WTC11 (cell line): ENCODE measurements around the gene FOLR1. TPM values are rescaled to one million over a fixed set of nuclear protein-coding genes. Genes with fewer than 3 reads are reported as not detected.
A peak's percentile ranks its signal among the peaks of the same experiment; 100 is the strongest.

Source experiments
- CBFB ChIP-seq: sonication (generic); formaldehyde crosslinking; IDR thresholded peaks from 2 replicates; pipeline ENCODE4 v1.8.1; 2022; ENCODE audit warnings: mild to moderate bottlenecking, low read depth, missing genetic modification reagents
- CREB1 ChIP-seq: sonication (generic); formaldehyde crosslinking; IDR thresholded peaks from 2 replicates; pipeline ENCODE4 v1.8.0; 2023; ENCODE audit warnings: mild to moderate bottlenecking, missing genetic modification reagents
- CREM ChIP-seq: sonication (generic); formaldehyde crosslinking; IDR thresholded peaks from 2 replicates; pipeline ENCODE4 v1.8.1; 2022; ENCODE audit warnings: mild to moderate bottlenecking, missing genetic modification reagents, moderate library complexity
- ESRRA ChIP-seq: sonication (generic); formaldehyde crosslinking; IDR thresholded peaks from 2 replicates; pipeline ENCODE4 v1.8.1; 2022; ENCODE audit warnings: mild to moderate bottlenecking, missing genetic modification reagents, borderline replicate concordance
- ETV6 ChIP-seq: sonication (generic); formaldehyde crosslinking; IDR thresholded peaks from 2 replicates; pipeline ENCODE4 v1.8.1; 2022; ENCODE audit warnings: mild to moderate bottlenecking, missing genetic modification reagents
- FOXP1 ChIP-seq: sonication (generic); formaldehyde crosslinking; IDR thresholded peaks from 2 replicates; pipeline ENCODE4 v1.8.0; 2022; ENCODE audit warnings: missing genetic modification reagents, mild to moderate bottlenecking, moderate library complexity, borderline replicate concordance
- HMGA2 ChIP-seq: fragments of 250-450 bp; sonication (Bioruptor Pico); IDR thresholded peaks from 2 replicates; pipeline ENCODE4 v1.4.0; 2021; ENCODE audit warnings: mild to moderate bottlenecking, moderate library complexity
- KAT7 ChIP-seq: sonication (generic); formaldehyde crosslinking; IDR thresholded peaks from 2 replicates; pipeline ENCODE4 v1.8.1; 2023; ENCODE audit warnings: missing genetic modification reagents, mild to moderate bottlenecking, borderline replicate concordance
- NR1H2 ChIP-seq: sonication (generic); formaldehyde crosslinking; IDR thresholded peaks from 2 replicates; pipeline ENCODE4 v1.9.0; 2021; ENCODE audit warnings: mild to moderate bottlenecking, moderate library complexity, missing genetic modification reagents
- PRRX2 ChIP-seq: fragments of 250-450 bp; sonication (Bioruptor Pico); IDR thresholded peaks from 2 replicates; pipeline ENCODE4 v1.8.0; 2021; ENCODE audit warnings: mild to moderate bottlenecking
- RELA ChIP-seq: sonication (generic); formaldehyde crosslinking; IDR thresholded peaks from 2 replicates; pipeline ENCODE4 v1.8.1; 2022; ENCODE audit warnings: missing genetic modification reagents, mild to moderate bottlenecking, borderline replicate concordance
- SOX15 ChIP-seq: fragments of 250-450 bp; sonication (Bioruptor Pico); IDR thresholded peaks from 2 replicates; pipeline ENCODE4 v1.9.0; 2021; ENCODE audit warnings: mild to moderate bottlenecking
- ZNF423 ChIP-seq: fragments of 250-450 bp; sonication (Bioruptor Pico); IDR thresholded peaks from 2 replicates; pipeline ENCODE4 v2.1.2; 2022; ENCODE audit warnings: mild to moderate bottlenecking, moderate library complexity
- total RNA-seq: library from RNA; stranded (reverse); gene quantifications from 3 replicates; pipeline ENCODE4 v1.2.3, GENCODE V29; 2021
- TF ChIP-seq, protein P1 (sequence below): sonication (generic); formaldehyde crosslinking; IDR thresholded peaks from 2 replicates; pipeline ENCODE4 v1.8.0; 2022; ENCODE audit warnings: mild to moderate bottlenecking, missing genetic modification reagents
- TF ChIP-seq, protein P2 (sequence below): sonication (generic); formaldehyde crosslinking; IDR thresholded peaks from 2 replicates; pipeline ENCODE4 v1.8.0; 2022; ENCODE audit warnings: missing genetic modification reagents
- TF ChIP-seq, protein P3 (sequence below): fragments of 250-450 bp; sonication (Bioruptor Pico); IDR thresholded peaks from 2 replicates; pipeline ENCODE4 v1.8.0; 2021; ENCODE audit warnings: mild to moderate bottlenecking
- TF ChIP-seq, protein P4 (sequence below): sonication (generic); formaldehyde crosslinking; IDR thresholded peaks from 2 replicates; pipeline ENCODE4 v1.8.1; 2023; ENCODE audit warnings: mild to moderate bottlenecking, missing genetic modification reagents, moderate library complexity
- TF ChIP-seq, protein P5 (sequence below): sonication (generic); formaldehyde crosslinking; IDR thresholded peaks from 2 replicates; pipeline ENCODE4 v1.8.1; 2022; ENCODE audit warnings: mild to moderate bottlenecking, moderate library complexity, missing genetic modification reagents
- TF ChIP-seq, protein P6 (sequence below): sonication (generic); formaldehyde crosslinking; IDR thresholded peaks from 2 replicates; pipeline ENCODE4 v1.8.0; 2023; ENCODE audit warnings: mild to moderate bottlenecking, missing genetic modification reagents
- TF ChIP-seq, protein P7 (sequence below): sonication (generic); formaldehyde crosslinking; IDR thresholded peaks from 2 replicates; pipeline ENCODE4 v1.8.1; 2023; ENCODE audit warnings: mild to moderate bottlenecking, missing genetic modification reagents, moderate library complexity
- TF ChIP-seq, protein P8 (sequence below): fragments of 250-450 bp; sonication (Bioruptor Pico); IDR thresholded peaks from 2 replicates; pipeline ENCODE4 v1.9.0; 2021; ENCODE audit warnings: mild to moderate bottlenecking, borderline replicate concordance
- TF ChIP-seq, protein P9 (sequence below): sonication (generic); formaldehyde crosslinking; IDR thresholded peaks from 2 replicates; pipeline ENCODE4 v1.8.1; 2023; ENCODE audit warnings: mild to moderate bottlenecking, moderate library complexity, missing genetic modification reagents

FOLR1 gene
- total RNA-seq, 1 experiment from 2014 or later = 0.35 TPM

DNA sequence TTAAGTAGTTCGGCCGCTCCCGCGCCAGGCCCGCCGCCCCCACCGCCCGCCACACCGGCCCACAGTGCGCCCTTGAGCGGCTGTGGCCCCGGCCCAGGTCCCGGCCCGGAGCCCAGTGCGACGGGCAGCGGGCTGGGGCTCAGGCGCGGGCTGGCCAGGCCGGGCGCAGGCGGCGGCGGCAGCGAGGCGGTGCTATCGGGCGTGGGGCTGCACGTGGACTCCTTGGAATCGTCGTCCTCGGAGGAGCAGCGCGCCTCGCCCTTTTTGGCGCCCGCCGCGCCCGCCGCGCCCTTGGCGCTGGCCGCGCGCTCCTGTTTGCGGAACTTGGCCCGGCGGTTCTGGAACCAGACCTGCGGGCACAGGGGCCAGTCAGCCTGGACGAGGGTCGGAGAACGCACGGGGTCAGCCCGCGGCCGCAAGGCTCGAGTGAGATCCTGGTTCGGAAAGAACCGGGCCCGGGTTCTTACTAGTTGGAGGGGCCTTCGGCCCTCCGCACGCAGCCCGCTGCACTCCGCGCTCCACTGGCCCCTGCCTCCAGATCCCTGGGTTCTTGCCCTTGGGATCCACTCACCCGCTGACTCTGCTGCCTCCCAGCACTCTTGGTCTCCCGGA, 48.0 kb downstream of the FOLR1 start (continued):
- TF ChIP-seq RELA (CRISPR knock-in tag) (no peak), ZNF423 (CRISPR knock-in tag) (no peak), ESRRA (CRISPR knock-in tag) (no peak), KAT7 (CRISPR knock-in tag) (no peak), CBFB (CRISPR knock-in tag) (no peak), HMGA2 (CRISPR knock-in tag) (no peak), SOX15 (CRISPR knock-in tag) (no peak), NR1H2 (no peak), PRRX2 (CRISPR knock-in tag) (no peak), CREM (CRISPR knock-in tag) (peak; percentile 45; the same call in 1 of the 2 replicates), CREB1 (CRISPR knock-in tag) (no peak), FOXP1 (peak; percentile 62; the same call in 1 of the 2 replicates), ETV6 (CRISPR knock-in tag) (peak; percentile 42; the same call in 1 of the 2 replicates)
- TF ChIP-seq, protein P1, sequence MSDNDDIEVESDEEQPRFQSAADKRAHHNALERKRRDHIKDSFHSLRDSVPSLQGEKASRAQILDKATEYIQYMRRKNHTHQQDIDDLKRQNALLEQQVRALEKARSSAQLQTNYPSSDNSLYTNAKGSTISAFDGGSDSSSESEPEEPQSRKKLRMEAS (CRISPR knock-in tag) = peak; percentile 78; the same call in 1 of the 2 replicates
- TF ChIP-seq, protein P2, sequence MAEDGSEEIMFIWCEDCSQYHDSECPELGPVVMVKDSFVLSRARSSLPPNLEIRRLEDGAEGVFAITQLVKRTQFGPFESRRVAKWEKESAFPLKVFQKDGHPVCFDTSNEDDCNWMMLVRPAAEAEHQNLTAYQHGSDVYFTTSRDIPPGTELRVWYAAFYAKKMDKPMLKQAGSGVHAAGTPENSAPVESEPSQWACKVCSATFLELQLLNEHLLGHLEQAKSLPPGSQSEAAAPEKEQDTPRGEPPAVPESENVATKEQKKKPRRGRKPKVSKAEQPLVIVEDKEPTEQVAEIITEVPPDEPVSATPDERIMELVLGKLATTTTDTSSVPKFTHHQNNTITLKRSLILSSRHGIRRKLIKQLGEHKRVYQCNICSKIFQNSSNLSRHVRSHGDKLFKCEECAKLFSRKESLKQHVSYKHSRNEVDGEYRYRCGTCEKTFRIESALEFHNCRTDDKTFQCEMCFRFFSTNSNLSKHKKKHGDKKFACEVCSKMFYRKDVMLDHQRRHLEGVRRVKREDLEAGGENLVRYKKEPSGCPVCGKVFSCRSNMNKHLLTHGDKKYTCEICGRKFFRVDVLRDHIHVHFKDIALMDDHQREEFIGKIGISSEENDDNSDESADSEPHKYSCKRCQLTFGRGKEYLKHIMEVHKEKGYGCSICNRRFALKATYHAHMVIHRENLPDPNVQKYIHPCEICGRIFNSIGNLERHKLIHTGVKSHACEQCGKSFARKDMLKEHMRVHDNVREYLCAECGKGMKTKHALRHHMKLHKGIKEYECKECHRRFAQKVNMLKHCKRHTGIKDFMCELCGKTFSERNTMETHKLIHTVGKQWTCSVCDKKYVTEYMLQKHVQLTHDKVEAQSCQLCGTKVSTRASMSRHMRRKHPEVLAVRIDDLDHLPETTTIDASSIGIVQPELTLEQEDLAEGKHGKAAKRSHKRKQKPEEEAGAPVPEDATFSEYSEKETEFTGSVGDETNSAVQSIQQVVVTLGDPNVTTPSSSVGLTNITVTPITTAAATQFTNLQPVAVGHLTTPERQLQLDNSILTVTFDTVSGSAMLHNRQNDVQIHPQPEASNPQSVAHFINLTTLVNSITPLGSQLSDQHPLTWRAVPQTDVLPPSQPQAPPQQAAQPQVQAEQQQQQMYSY (CRISPR knock-in tag) = peak; percentile 64
- TF ChIP-seq, protein P3, sequence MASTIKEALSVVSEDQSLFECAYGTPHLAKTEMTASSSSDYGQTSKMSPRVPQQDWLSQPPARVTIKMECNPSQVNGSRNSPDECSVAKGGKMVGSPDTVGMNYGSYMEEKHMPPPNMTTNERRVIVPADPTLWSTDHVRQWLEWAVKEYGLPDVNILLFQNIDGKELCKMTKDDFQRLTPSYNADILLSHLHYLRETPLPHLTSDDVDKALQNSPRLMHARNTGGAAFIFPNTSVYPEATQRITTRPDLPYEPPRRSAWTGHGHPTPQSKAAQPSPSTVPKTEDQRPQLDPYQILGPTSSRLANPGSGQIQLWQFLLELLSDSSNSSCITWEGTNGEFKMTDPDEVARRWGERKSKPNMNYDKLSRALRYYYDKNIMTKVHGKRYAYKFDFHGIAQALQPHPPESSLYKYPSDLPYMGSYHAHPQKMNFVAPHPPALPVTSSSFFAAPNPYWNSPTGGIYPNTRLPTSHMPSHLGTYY (CRISPR knock-in tag) = no peak
- TF ChIP-seq, protein P4, sequence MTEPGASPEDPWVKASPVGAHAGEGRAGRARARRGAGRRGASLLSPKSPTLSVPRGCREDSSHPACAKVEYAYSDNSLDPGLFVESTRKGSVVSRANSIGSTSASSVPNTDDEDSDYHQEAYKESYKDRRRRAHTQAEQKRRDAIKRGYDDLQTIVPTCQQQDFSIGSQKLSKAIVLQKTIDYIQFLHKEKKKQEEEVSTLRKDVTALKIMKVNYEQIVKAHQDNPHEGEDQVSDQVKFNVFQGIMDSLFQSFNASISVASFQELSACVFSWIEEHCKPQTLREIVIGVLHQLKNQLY (CRISPR knock-in tag) = no peak
- TF ChIP-seq, protein P5, sequence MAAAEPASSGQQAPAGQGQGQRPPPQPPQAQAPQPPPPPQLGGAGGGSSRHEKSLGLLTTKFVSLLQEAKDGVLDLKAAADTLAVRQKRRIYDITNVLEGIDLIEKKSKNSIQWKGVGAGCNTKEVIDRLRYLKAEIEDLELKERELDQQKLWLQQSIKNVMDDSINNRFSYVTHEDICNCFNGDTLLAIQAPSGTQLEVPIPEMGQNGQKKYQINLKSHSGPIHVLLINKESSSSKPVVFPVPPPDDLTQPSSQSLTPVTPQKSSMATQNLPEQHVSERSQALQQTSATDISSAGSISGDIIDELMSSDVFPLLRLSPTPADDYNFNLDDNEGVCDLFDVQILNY = no peak
- TF ChIP-seq, protein P6, sequence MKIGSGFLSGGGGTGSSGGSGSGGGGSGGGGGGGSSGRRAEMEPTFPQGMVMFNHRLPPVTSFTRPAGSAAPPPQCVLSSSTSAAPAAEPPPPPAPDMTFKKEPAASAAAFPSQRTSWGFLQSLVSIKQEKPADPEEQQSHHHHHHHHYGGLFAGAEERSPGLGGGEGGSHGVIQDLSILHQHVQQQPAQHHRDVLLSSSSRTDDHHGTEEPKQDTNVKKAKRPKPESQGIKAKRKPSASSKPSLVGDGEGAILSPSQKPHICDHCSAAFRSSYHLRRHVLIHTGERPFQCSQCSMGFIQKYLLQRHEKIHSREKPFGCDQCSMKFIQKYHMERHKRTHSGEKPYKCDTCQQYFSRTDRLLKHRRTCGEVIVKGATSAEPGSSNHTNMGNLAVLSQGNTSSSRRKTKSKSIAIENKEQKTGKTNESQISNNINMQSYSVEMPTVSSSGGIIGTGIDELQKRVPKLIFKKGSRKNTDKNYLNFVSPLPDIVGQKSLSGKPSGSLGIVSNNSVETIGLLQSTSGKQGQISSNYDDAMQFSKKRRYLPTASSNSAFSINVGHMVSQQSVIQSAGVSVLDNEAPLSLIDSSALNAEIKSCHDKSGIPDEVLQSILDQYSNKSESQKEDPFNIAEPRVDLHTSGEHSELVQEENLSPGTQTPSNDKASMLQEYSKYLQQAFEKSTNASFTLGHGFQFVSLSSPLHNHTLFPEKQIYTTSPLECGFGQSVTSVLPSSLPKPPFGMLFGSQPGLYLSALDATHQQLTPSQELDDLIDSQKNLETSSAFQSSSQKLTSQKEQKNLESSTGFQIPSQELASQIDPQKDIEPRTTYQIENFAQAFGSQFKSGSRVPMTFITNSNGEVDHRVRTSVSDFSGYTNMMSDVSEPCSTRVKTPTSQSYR (CRISPR knock-in tag) = no peak
- TF ChIP-seq, protein P7, sequence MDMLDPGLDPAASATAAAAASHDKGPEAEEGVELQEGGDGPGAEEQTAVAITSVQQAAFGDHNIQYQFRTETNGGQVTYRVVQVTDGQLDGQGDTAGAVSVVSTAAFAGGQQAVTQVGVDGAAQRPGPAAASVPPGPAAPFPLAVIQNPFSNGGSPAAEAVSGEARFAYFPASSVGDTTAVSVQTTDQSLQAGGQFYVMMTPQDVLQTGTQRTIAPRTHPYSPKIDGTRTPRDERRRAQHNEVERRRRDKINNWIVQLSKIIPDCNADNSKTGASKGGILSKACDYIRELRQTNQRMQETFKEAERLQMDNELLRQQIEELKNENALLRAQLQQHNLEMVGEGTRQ (CRISPR knock-in tag) = no peak
- TF ChIP-seq, protein P8, sequence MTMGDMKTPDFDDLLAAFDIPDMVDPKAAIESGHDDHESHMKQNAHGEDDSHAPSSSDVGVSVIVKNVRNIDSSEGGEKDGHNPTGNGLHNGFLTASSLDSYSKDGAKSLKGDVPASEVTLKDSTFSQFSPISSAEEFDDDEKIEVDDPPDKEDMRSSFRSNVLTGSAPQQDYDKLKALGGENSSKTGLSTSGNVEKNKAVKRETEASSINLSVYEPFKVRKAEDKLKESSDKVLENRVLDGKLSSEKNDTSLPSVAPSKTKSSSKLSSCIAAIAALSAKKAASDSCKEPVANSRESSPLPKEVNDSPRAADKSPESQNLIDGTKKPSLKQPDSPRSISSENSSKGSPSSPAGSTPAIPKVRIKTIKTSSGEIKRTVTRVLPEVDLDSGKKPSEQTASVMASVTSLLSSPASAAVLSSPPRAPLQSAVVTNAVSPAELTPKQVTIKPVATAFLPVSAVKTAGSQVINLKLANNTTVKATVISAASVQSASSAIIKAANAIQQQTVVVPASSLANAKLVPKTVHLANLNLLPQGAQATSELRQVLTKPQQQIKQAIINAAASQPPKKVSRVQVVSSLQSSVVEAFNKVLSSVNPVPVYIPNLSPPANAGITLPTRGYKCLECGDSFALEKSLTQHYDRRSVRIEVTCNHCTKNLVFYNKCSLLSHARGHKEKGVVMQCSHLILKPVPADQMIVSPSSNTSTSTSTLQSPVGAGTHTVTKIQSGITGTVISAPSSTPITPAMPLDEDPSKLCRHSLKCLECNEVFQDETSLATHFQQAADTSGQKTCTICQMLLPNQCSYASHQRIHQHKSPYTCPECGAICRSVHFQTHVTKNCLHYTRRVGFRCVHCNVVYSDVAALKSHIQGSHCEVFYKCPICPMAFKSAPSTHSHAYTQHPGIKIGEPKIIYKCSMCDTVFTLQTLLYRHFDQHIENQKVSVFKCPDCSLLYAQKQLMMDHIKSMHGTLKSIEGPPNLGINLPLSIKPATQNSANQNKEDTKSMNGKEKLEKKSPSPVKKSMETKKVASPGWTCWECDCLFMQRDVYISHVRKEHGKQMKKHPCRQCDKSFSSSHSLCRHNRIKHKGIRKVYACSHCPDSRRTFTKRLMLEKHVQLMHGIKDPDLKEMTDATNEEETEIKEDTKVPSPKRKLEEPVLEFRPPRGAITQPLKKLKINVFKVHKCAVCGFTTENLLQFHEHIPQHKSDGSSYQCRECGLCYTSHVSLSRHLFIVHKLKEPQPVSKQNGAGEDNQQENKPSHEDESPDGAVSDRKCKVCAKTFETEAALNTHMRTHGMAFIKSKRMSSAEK (CRISPR knock-in tag) = no peak
- TF ChIP-seq, protein P9, sequence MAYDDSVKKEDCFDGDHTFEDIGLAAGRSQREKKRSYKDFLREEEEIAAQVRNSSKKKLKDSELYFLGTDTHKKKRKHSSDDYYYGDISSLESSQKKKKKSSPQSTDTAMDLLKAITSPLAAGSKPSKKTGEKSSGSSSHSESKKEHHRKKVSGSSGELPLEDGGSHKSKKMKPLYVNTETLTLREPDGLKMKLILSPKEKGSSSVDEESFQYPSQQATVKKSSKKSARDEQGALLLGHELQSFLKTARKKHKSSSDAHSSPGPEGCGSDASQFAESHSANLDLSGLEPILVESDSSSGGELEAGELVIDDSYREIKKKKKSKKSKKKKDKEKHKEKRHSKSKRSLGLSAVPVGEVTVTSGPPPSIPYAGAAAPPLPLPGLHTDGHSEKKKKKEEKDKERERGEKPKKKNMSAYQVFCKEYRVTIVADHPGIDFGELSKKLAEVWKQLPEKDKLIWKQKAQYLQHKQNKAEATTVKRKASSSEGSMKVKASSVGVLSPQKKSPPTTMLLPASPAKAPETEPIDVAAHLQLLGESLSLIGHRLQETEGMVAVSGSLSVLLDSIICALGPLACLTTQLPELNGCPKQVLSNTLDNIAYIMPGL = no peak
